Measurements from ENCODE around the gene RPRD1B. TPM values are rescaled to one million over a fixed set of nuclear protein-coding genes. Genes with fewer than 3 reads are reported as not detected.

The RPRD1B gene
- polyA plus RNA-seq, 1 experiment, result 21.0 TPM

DNA sequence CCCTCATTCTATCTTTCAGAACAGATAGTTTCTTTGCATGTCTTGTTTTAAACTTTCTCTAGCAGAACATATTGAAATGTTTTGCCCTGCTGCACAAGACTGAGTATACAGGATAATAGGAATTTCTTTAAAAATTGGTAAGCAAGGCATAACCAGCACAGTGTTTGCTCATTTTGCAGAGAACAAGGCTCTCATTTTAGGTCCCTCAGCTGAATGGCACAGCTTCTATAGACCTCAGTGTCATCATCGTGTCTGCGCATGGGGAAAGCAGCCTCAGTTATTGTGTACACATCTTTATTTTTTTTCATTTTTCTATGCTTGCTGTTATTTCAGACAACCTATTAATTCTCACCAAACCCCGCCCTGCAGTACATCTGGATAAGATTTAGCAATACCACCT is 36.0 kb upstream of the RPRD1B start:
- CTCF ChIA-PET, result interaction anchor here (1.2 to 4.5 kb wide), 4 partner anchors 8 to 433 kb away, joined by 3 to 20 read pairs (median 4); no protein-coding TSS in a partner anchor

DNA sequence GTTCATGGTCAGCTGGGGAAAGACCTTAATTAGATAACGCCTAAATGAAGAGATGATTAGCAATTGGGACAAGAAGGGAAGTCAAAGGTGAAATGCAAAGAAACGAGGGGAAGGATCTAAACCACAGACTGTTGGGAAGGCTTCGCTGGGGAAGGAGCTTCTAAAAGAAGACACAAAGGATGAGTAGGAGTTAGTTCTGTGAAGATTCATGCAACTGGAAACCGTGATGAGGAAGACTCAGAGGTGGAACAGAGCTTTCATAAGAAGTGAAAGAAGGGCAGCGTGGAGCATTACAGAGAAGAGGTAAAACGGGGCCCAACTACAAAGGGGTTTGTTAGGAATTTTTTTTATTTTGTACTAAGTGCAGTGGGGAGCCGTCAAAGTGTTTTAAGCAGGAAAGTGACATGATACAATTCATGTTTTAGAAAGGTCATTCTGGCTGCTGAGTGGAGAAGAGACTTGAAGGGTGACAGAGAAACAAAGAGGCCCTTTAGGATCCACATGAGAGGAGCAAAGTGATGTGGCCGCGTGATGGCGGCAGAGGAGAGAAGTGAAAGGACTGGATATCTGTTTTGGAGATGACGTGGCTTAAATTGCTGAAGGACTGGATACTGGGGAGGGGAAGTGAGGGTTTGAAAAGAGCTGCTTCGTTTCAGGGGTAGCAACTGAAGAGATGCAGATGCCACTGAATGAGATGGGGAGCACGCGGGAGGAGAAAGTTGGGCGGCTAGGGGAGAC is 33.9 kb upstream of the RPRD1B start:
- Histone ChIP-seq H3K36me3 (ENCODE audit: control insufficient read depth, insufficient read depth, low read length) (peaks cover 19% of the 10 kb centered on the region), H3K4me3 (ENCODE audit: low read depth, low read length) (no peak overlapping the region), H3K27me3 (ENCODE audit: control insufficient read depth, insufficient read depth, low read length) (no peaks in the 10 kb centered on the region)
- CTCF ChIA-PET, result interaction anchor here (1.3 to 4.5 kb wide), 2 partner anchors 13 to 435 kb away, joined by 3 to 20 read pairs; no protein-coding TSS in a partner anchor
- POLR2A ChIA-PET, result no interaction called here
- DNase-seq (ENCODE audit: low read depth), result no peak
- TF ChIP-seq, protein P1, sequence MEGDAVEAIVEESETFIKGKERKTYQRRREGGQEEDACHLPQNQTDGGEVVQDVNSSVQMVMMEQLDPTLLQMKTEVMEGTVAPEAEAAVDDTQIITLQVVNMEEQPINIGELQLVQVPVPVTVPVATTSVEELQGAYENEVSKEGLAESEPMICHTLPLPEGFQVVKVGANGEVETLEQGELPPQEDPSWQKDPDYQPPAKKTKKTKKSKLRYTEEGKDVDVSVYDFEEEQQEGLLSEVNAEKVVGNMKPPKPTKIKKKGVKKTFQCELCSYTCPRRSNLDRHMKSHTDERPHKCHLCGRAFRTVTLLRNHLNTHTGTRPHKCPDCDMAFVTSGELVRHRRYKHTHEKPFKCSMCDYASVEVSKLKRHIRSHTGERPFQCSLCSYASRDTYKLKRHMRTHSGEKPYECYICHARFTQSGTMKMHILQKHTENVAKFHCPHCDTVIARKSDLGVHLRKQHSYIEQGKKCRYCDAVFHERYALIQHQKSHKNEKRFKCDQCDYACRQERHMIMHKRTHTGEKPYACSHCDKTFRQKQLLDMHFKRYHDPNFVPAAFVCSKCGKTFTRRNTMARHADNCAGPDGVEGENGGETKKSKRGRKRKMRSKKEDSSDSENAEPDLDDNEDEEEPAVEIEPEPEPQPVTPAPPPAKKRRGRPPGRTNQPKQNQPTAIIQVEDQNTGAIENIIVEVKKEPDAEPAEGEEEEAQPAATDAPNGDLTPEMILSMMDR (IDR thresholded peaks at IDR 0.05; ENCODE audit: insufficient read depth, low read depth, low read length), result no peak

More for the DNA sequence above, 36.0 kb upstream of the RPRD1B start:
- no peaks in the 10 kb centered on the region for H3K27me3 ChIP-seq (ENCODE audit: control insufficient read depth, insufficient read depth, low read length)
- peaks cover 19% of the 10 kb centered on the region for H3K36me3 ChIP-seq (ENCODE audit: control insufficient read depth, insufficient read depth, low read length)
- no peak for DNase-seq (ENCODE audit: low read depth)
- TF ChIP-seq, protein P1 (IDR thresholded peaks at IDR 0.05; ENCODE audit: insufficient read depth, low read depth, low read length), result no peak
- POLR2A ChIA-PET, result no interaction called here
- no peak overlapping the region for H3K4me3 ChIP-seq (ENCODE audit: low read depth, low read length)

DNA sequence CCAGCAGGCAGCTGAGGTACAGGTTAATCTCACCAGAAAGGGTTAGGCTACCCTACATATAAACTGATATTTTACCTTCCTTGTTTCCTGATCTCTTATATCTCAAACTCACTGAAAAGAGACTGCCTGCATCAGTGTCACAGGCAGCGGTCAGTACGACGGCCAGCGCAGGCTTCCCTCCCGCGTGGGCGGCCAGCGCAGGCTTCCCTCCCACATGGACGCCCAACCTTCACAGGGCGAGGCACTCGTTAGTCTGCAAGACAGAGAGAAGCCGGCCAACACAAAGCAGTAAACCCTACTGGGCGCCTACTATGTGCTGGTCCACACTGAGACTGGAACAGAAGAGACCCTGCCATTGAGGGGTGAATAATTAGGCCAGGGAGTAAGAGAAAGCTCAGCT is 33.3 kb upstream of the RPRD1B start:
- CTCF ChIA-PET, result interaction anchor here (4.5 kb wide), 1 partner anchor 436 kb away, joined by 20 read pairs; no protein-coding TSS in a partner anchor
- TF ChIP-seq, protein P1 (IDR thresholded peaks at IDR 0.05; ENCODE audit: insufficient read depth, low read depth, low read length), result no peak
- H3K27me3 ChIP-seq (ENCODE audit: control insufficient read depth, insufficient read depth, low read length), result no peaks in the 10 kb centered on the region
- peaks cover 19% of the 10 kb centered on the region for H3K36me3 ChIP-seq (ENCODE audit: control insufficient read depth, insufficient read depth, low read length)
- DNase-seq (ENCODE audit: low read depth), result no peak
- POLR2A ChIA-PET, result no interaction called here
- no peak overlapping the region for H3K4me3 ChIP-seq (ENCODE audit: low read depth, low read length)

DNA sequence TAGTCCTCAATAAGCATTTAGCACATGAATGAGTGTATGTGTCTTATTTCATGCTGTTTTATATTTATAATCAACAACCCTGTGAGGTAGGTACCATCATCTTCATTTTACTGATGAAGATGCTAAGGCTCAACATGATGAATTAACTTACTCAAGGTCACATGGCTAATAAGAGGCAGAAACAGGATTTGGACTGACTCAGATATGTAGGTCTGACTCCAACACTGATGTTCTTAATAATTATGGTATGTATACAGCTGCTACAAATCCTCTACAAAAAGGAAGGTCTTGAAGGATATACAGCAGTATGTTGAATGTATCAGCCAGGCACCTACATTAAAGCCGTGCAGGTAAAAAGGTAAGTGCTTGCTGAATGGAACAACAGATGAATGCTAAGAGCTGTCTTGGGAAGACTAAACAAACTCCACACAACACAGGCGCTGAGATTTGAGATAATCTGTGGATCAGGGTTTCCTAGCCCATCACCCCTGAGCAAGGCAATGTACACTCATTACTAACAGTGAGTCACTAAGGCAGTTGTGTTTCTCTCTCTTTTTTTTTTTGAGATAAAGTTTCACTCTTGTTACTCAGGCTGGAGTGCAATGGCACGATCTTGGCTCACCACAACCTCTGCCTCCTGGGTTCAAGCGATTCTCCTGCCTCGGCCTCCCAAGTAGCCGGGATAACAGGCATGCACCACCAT is 32.2 kb upstream of the RPRD1B start:
- Histone ChIP-seq H3K27me3 (ENCODE audit: control insufficient read depth, insufficient read depth, low read length) (no peaks in the 10 kb centered on the region), H3K4me3 (ENCODE audit: low read depth, low read length) (no peak overlapping the region), H3K36me3 (ENCODE audit: control insufficient read depth, insufficient read depth, low read length) (peaks cover 14% of the 10 kb centered on the region)
- no peak for DNase-seq (ENCODE audit: low read depth)
- TF ChIP-seq, protein P1 (IDR thresholded peaks at IDR 0.05; ENCODE audit: insufficient read depth, low read depth, low read length), result no peak
- ChIA-PET CTCF (interaction anchor here (0.6 to 4.5 kb wide), 2 partner anchors 224 to 437 kb away, joined by 3 to 20 read pairs; no protein-coding TSS in a partner anchor), POLR2A (interaction anchor here (0.5 kb wide), 1 partner anchor 822 kb away, joined by 4 read pairs; the partner anchor contains the start of gene RPN2)

DNA sequence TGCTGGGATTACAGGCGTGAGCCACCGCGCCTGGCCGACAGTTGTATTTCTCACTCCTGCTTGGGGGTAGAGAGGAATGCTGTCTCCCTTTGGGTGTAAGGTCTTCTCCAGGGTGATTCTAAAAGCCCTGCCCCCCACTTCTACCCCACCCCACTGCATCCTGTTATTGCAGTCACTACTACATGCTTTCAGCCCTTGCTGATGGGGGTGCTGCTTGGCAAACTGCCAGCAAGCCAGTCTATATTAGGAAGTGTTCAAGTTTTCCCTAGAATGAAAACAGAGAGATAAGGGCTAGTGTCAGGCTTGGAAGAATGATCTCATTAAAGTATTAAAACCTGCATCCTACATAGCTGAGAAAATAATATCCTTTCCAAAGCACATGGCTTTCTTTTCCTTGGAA is 31.6 kb upstream of the RPRD1B start:
- H3K27me3 ChIP-seq (ENCODE audit: control insufficient read depth, insufficient read depth, low read length), result no peaks in the 10 kb centered on the region
- H3K36me3 ChIP-seq (ENCODE audit: control insufficient read depth, insufficient read depth, low read length), result peaks cover 10% of the 10 kb centered on the region
- ChIA-PET CTCF (interaction anchor here (0.6 to 0.9 kb wide), 2 partner anchors 223 to 438 kb away, joined by 3 to 4 read pairs; no protein-coding TSS in a partner anchor), POLR2A (no interaction called here)
- TF ChIP-seq, protein P1 (IDR thresholded peaks at IDR 0.05; ENCODE audit: insufficient read depth, low read depth, low read length), result no peak
- DNase-seq (ENCODE audit: low read depth), result no peak
- no peak overlapping the region for H3K4me3 ChIP-seq (ENCODE audit: low read depth, low read length)

All from BJ (cell line).